HCT116 (cell line): Measurements from ENCODE around the gene TIMM21. TPM values are rescaled to one million over a fixed set of nuclear protein-coding genes. Genes with fewer than 3 reads are reported as not detected.
A peak's percentile ranks its signal among the peaks of the same experiment; 100 is the strongest.

ENCODE experiments used
- ATAC-seq: fragments of 200-7000 bp; cut with Tn5 transposase; 2 replicates; pipeline ENCODE4 v1.9.1; 2020; ENCODE audit warnings: mild to moderate bottlenecking, moderate library complexity
- BruUV-seq: library from RNA; stranded (reverse); fragments of 400-500 nt; replicated peaks from 2 replicates; lab custom pipeline; 2021; lab: Mats Ljungman, UMichigan
- CTCF ChIA-PET: fragments of 300-600 bp; sonication (Branson Sonifier 250); formaldehyde crosslinking; loops from one replicate; lab custom pipeline; 2021; ENCODE audit warnings: antibody characterized with exemption; lab: Charles Lee
- POLR2A ChIA-PET: fragments of 300-600, 350-600 bp; sonication (Branson Sonifier 250); formaldehyde crosslinking; loops from one replicate; lab custom pipeline; 2021; ENCODE audit warnings: antibody characterized with exemption; lab: Charles Lee
- RAD21 ChIA-PET, 2 experiments: fragments of 300-600 bp; sonication (Branson Sonifier 250); formaldehyde crosslinking; loops; one replicate each; lab custom pipeline; 2023; ENCODE audit warnings: low total read pairs in 2 of 2; ENCODE audit not compliant: uncharacterized antibody in 2 of 2, unreplicated experiment in 2 of 2, low non-redundant PET in 1 of 2; lab: Charles Lee
- DNase-seq: peaks from one replicate; pipeline ENCODE4 v3.0.0-alpha.2; 2010; ENCODE audit warnings: low read depth, low spot score
- H2AFZ ChIP-seq: fragments of 200-600 bp; shearing (Covaris generic), sonication (generic); 2 replicates; pipeline ENCODE4 v1.6.1; 2017; ENCODE audit warnings: low read depth, mixed run types, mixed read lengths, antibody characterized with exemption, low read length; ENCODE audit not compliant: poor library complexity, severe bottlenecking
- H3K27ac ChIP-seq: 2 replicates; pipeline ENCODE4 v1.5.1; 2012; ENCODE audit warnings: low read depth, low read length
- H3K27me3 ChIP-seq: fragments of 200-600 bp; sonication (generic); 2 replicates; pipeline ENCODE4 v1.6.1; 2016; ENCODE audit warnings: mixed run types, low read length, mixed read lengths; ENCODE audit not compliant: insufficient read depth
- H3K36me3 ChIP-seq, 2 experiments: fragments of 200-500 bp in 1 of 2; fragments of 200-600 bp in 1 of 2; sonication (Bioruptor generic) in 1 of 2; sonication (generic) in 1 of 2; 2 replicates each; pipeline versions ENCODE4 v1.5.1 to v1.6.1; 2014 to 2016; ENCODE audit warnings: low read length in 2 of 2, inconsistent platforms in 1 of 2, mixed read lengths in 1 of 2, mixed run types in 1 of 2; ENCODE audit not compliant: insufficient read depth in 2 of 2, control insufficient read depth in 1 of 2
- H3K4me1 ChIP-seq, 2 experiments: fragments of 200-600 bp in 1 of 2; sonication (generic) in 1 of 2; 2 replicates each; pipeline versions ENCODE4 v1.5.1 to v1.6.1; 2012 to 2017; ENCODE audit warnings: low read length in 2 of 2, inconsistent platforms in 1 of 2, mild to moderate bottlenecking in 1 of 2, mixed read lengths in 1 of 2, mixed run types in 1 of 2, moderate library complexity in 1 of 2; ENCODE audit not compliant: insufficient read depth in 2 of 2, control insufficient read depth in 1 of 2
- H3K4me2 ChIP-seq: fragments of 200-600 bp; sonication (generic); 2 replicates; pipeline ENCODE4 v1.6.1; 2017; ENCODE audit warnings: mixed run types, low read length, mixed read lengths
- H3K4me3 ChIP-seq, 2 experiments: fragments of 200-600 bp in 1 of 2; sonication (generic) in 1 of 2; replicated peaks in 1 of 2; 2 replicates each; pipeline ENCODE4 v1.5.1; 2011 to 2016; ENCODE audit warnings: low read length in 2 of 2, control low read depth in 1 of 2, low read depth in 1 of 2, mild to moderate bottlenecking in 1 of 2, mixed read lengths in 1 of 2, mixed run types in 1 of 2
- H3K79me2 ChIP-seq: fragments of 200-600 bp; sonication (generic); 2 replicates; pipeline ENCODE4 v1.6.1; 2017; ENCODE audit warnings: mild to moderate bottlenecking, mixed run types, low read length, moderate library complexity, mixed read lengths; ENCODE audit not compliant: insufficient read depth
- H3K9ac ChIP-seq: fragments of 200-600 bp; sonication (generic); 2 replicates; pipeline ENCODE4 v1.6.1; 2016; ENCODE audit warnings: low read length, mixed read lengths
- H3K9me2 ChIP-seq: fragments of 200-600 bp; sonication (generic), shearing (Covaris generic); 2 replicates; pipeline ENCODE4 v1.6.1; 2017; ENCODE audit warnings: mixed run types, mild to moderate bottlenecking, moderate library complexity; ENCODE audit not compliant: insufficient read depth
- H3K9me3 ChIP-seq, 2 experiments: fragments of 200-500 bp in 1 of 2; fragments of 200-600 bp in 1 of 2; sonication (Bioruptor generic) in 1 of 2; sonication (generic) in 1 of 2; 2 replicates each; pipeline ENCODE4 v1.6.1; 2014 to 2017; ENCODE audit warnings: low read length in 2 of 2, mixed read lengths in 2 of 2, inconsistent platforms in 1 of 2, low read depth in 1 of 2, mild to moderate bottlenecking in 1 of 2, mixed run types in 1 of 2, moderate library complexity in 1 of 2; ENCODE audit not compliant: control insufficient read depth in 1 of 2, insufficient read depth in 1 of 2
- H4K20me1 ChIP-seq: fragments of 200-600 bp; sonication (generic), shearing (Covaris generic); 2 replicates; pipeline ENCODE4 v1.6.1; 2017; ENCODE audit warnings: mixed run types, mild to moderate bottlenecking, moderate library complexity; ENCODE audit not compliant: insufficient read depth
- EGR1 ChIP-seq: IDR thresholded peaks from 2 replicates; pipeline ENCODE4 v1.6.1; 2012; ENCODE audit warnings: low read depth
- ELF1 ChIP-seq: IDR thresholded peaks from 2 replicates; pipeline ENCODE4 v1.6.1; 2012; ENCODE audit warnings: low read depth, borderline replicate concordance
- FOSL1 ChIP-seq: IDR thresholded peaks from 2 replicates; pipeline ENCODE4 v1.6.1; 2012; ENCODE audit warnings: low read depth
- JUND ChIP-seq: IDR thresholded peaks from 2 replicates; pipeline ENCODE4 v1.6.1; 2012
- SP1 ChIP-seq: IDR thresholded peaks from 2 replicates; pipeline ENCODE4 v1.6.1; 2012; ENCODE audit warnings: low read depth
- SRF ChIP-seq: IDR thresholded peaks from 2 replicates; pipeline ENCODE4 v1.6.1; 2012; ENCODE audit warnings: low read depth
- TCF7L2 ChIP-seq: IDR thresholded peaks from 2 replicates; pipeline ENCODE4 v1.7.0; 2011; ENCODE audit warnings: borderline replicate concordance, inconsistent platforms; ENCODE audit not compliant: insufficient read depth, insufficient read length; ENCODE audit errors: extremely low read depth
- YY1 ChIP-seq: IDR thresholded peaks from 2 replicates; pipeline ENCODE4 v1.6.1; 2011; ENCODE audit warnings: low read length, low read depth, moderate library complexity, mild to moderate bottlenecking; ENCODE audit not compliant: insufficient replicate concordance; ENCODE audit errors: extremely low read depth
- intact Hi-C: fragments of 100-400 bp; cut with micrococcal nuclease; formaldehyde crosslinking; loops from 2 replicates; pipeline ENCODE4 v1.10.0; 2022
- total RNA-seq: library from RNA; stranded (reverse); gene quantifications from one replicate; pipeline ENCODE4 v1.2.1, GENCODE V29; 2021; ENCODE audit not compliant: unreplicated experiment
- TF ChIP-seq, protein P1 (sequence below), 3 experiments: fragments of 200-600 bp in 1 of 3; sonication (generic) in 1 of 3; IDR thresholded peaks in 2 of 3; conservative IDR thresholded peaks in 1 of 3; 2 replicates each; pipeline ENCODE4 v1.5.1; 2012 to 2017; ENCODE audit warnings: low read depth in 2 of 3, low read length in 2 of 3, antibody characterized with exemption in 1 of 3, borderline replicate concordance in 1 of 3, control low read depth in 1 of 3, mild to moderate bottlenecking in 1 of 3, mixed read lengths in 1 of 3, mixed run types in 1 of 3, moderate library complexity in 1 of 3; ENCODE audit not compliant: insufficient read depth in 1 of 3
- TF ChIP-seq, protein P2 (sequence below): IDR thresholded peaks from 2 replicates; pipeline ENCODE4 v1.6.1; 2012
- TF ChIP-seq, protein P3 (sequence below): IDR thresholded peaks from 2 replicates; pipeline ENCODE4 v1.6.1; 2011; ENCODE audit warnings: mild to moderate bottlenecking, low read length, moderate library complexity; ENCODE audit not compliant: insufficient replicate concordance; ENCODE audit errors: extremely low read depth

TIMM21 gene
- total RNA-seq, 1 experiment from 2014 or later, result 33.3 TPM

DNA sequence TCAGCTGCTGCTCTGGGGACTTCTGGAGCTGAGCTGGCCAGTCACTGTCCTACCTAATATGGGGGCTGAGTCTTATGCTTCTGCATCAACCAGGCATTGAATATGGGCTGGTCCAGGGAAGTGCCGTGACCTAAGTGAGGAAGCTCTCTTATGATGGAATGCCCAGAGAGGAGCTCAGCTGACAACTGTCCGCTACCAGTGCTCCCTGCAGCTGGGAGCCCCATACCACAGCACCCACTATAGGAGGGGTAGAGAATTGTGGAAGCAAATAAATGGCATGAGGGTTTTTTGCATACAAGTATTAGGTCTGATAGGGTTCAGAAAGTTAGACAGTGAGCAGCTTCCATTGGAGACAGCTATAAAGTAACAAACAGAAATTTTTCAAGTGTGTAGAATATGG lies 4.5 kb downstream of the TIMM21 start:
- no peak for DNase-seq
- Histone ChIP-seq H4K20me1 (peaks cover 5% of the 10 kb centered on the region; the same call in 1 of the 2 replicates), H3K9me2 (no peaks in the 10 kb centered on the region), H3K9me3 (no peaks in the 10 kb centered on the region), H3K4me2 (no peak overlapping the region), H3K9ac (no peak overlapping the region), H3K27ac (no peak overlapping the region), H3K27me3 (no peaks in the 10 kb centered on the region), H3K36me3 (peaks cover 15 to 23% of the 10 kb centered on the region in 2 experiments; a peak in 3 of 4 replicates), H3K4me3 (no peak overlapping the region), H2AFZ (no peak overlapping the region), H3K79me2 (peaks cover 87% of the 10 kb centered on the region), H3K4me1 (peaks cover 4 to 12% of the 10 kb centered on the region in 2 experiments; a peak in 3 of 4 replicates)
- intact Hi-C loops, result no loop called here
- POLR2A ChIA-PET, result no interaction called here
- RAD21 ChIA-PET, result no interaction called here
- no peak for ATAC-seq
- BruUV-seq, result no TSS peak
- TF ChIP-seq SP1 (no peak), EGR1 (no peak), FOSL1 (no peak)
- TF ChIP-seq, protein P1, sequence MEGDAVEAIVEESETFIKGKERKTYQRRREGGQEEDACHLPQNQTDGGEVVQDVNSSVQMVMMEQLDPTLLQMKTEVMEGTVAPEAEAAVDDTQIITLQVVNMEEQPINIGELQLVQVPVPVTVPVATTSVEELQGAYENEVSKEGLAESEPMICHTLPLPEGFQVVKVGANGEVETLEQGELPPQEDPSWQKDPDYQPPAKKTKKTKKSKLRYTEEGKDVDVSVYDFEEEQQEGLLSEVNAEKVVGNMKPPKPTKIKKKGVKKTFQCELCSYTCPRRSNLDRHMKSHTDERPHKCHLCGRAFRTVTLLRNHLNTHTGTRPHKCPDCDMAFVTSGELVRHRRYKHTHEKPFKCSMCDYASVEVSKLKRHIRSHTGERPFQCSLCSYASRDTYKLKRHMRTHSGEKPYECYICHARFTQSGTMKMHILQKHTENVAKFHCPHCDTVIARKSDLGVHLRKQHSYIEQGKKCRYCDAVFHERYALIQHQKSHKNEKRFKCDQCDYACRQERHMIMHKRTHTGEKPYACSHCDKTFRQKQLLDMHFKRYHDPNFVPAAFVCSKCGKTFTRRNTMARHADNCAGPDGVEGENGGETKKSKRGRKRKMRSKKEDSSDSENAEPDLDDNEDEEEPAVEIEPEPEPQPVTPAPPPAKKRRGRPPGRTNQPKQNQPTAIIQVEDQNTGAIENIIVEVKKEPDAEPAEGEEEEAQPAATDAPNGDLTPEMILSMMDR (IDR thresholded peaks at IDR 0.05 in 2 of 3, conservative IDR thresholded peaks at IDR 0.05 in 1 of 3; ENCODE audit: borderline replicate concordance in 1 of 3, insufficient read depth in 1 of 3, low read depth in 2 of 3, low read length in 2 of 3), result peak in 2 of 3 experiments; percentile 25 to 39; a peak in 3 of 6 replicates
- CTCF ChIA-PET, result no interaction called here

DNA sequence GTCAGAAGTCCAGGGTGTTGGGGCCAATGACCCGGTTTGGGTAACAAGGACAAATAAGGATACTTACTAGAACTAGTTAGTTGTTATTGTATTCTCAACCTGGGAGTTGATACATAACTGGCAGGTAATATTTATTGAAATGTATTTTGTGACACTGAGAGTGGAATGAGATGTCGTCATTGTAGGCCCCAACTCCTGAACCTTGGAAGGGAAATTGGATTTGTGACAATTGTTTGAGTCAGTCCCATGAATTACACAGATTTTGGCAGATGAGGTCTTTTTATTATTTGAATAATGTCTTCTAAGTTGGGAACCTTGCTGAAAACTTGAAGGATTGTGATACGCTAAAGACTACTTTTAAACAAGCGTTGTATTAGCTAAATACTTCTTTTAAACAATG lies 5.1 kb downstream of the TIMM21 start:
- H3K27ac ChIP-seq, result no peak overlapping the region
- no peak overlapping the region for H2AFZ ChIP-seq
- no TSS peak for BruUV-seq
- ChIA-PET CTCF (no interaction called here), RAD21 (no interaction called here), POLR2A (no interaction called here)
- H4K20me1 ChIP-seq, result peaks cover 5% of the 10 kb centered on the region; the same call in 1 of the 2 replicates
- H3K4me2 ChIP-seq, result no peak overlapping the region
- DNase-seq, result no peak
- no peaks in the 10 kb centered on the region for H3K9me2 ChIP-seq
- H3K4me1 ChIP-seq, result peaks cover 4 to 9% of the 10 kb centered on the region in 2 experiments; a peak in 3 of 4 replicates
- H3K27me3 ChIP-seq, result no peaks in the 10 kb centered on the region
- intact Hi-C loops, result no loop called here
- H3K4me3 ChIP-seq, result no peak overlapping the region
- no peak for ATAC-seq
- peaks cover 86% of the 10 kb centered on the region for H3K79me2 ChIP-seq
- H3K9me3 ChIP-seq, result no peaks in the 10 kb centered on the region
- H3K9ac ChIP-seq, result no peak overlapping the region
- peaks cover 19 to 25% of the 10 kb centered on the region in 2 experiments; a peak in 3 of 4 replicates for H3K36me3 ChIP-seq
- TF ChIP-seq, protein P1 (IDR thresholded peaks at IDR 0.05 in 2 of 3, conservative IDR thresholded peaks at IDR 0.05 in 1 of 3; ENCODE audit: borderline replicate concordance in 1 of 3, insufficient read depth in 1 of 3, low read depth in 2 of 3, low read length in 2 of 3), result no peak
- TF ChIP-seq FOSL1 (no peak), TCF7L2 (no peak), SRF (no peak), JUND (no peak), SP1 (no peak), YY1 (no peak), ELF1 (no peak)
- TF ChIP-seq, protein P2, sequence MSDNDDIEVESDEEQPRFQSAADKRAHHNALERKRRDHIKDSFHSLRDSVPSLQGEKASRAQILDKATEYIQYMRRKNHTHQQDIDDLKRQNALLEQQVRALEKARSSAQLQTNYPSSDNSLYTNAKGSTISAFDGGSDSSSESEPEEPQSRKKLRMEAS, result no peak
- TF ChIP-seq, protein P3, sequence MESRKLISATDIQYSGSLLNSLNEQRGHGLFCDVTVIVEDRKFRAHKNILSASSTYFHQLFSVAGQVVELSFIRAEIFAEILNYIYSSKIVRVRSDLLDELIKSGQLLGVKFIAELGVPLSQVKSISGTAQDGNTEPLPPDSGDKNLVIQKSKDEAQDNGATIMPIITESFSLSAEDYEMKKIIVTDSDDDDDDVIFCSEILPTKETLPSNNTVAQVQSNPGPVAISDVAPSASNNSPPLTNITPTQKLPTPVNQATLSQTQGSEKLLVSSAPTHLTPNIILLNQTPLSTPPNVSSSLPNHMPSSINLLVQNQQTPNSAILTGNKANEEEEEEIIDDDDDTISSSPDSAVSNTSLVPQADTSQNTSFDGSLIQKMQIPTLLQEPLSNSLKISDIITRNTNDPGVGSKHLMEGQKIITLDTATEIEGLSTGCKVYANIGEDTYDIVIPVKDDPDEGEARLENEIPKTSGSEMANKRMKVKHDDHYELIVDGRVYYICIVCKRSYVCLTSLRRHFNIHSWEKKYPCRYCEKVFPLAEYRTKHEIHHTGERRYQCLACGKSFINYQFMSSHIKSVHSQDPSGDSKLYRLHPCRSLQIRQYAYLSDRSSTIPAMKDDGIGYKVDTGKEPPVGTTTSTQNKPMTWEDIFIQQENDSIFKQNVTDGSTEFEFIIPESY, result no peak
